A673 (cell line): ENCODE results near the gene FDX1. TPM values are rescaled to one million over a fixed set of nuclear protein-coding genes. Genes with fewer than 3 reads are reported as not detected.

ENCODE experiments used
- BruUV-seq: library from RNA; stranded (reverse); fragments of 400-500 nt; replicated peaks from 2 replicates; lab custom pipeline; 2021; lab: Mats Ljungman, UMichigan
- CTCF ChIA-PET: fragments of 300-600 bp; sonication (Branson Sonifier 250); formaldehyde crosslinking; loops from one replicate; lab custom pipeline; 2022; ENCODE audit warnings: antibody characterized with exemption; lab: Charles Lee
- POLR2A ChIA-PET: fragments of 300-600 bp; sonication (Branson Sonifier 250); formaldehyde crosslinking; loops from one replicate; lab custom pipeline; 2022; ENCODE audit warnings: antibody characterized with exemption; ENCODE audit not compliant: low non-redundant PET; lab: Charles Lee
- DNase-seq: peaks from one replicate; pipeline ENCODE4 v3.0.0-alpha.2; 2015; ENCODE audit warnings: low spot score
- H3K27ac ChIP-seq: fragments of 200-600 bp; sonication (generic); 2 replicates; pipeline ENCODE4 v1.5.1; 2016; ENCODE audit warnings: mixed run types, low read depth, mild to moderate bottlenecking, mixed read lengths, antibody characterized with exemption, low read length; ENCODE audit not compliant: poor library complexity, severe bottlenecking
- H3K27me3 ChIP-seq: fragments of 200-600 bp; sonication (generic); replicated peaks from 2 replicates; pipeline ENCODE4 v1.6.1; 2017; ENCODE audit warnings: mixed run types, low read depth, mild to moderate bottlenecking, mixed read lengths, antibody characterized with exemption, low read length; ENCODE audit not compliant: insufficient read depth, poor library complexity
- H3K36me3 ChIP-seq: fragments of 200-600 bp; sonication (generic); 2 replicates; pipeline ENCODE4 v1.6.1; 2016; ENCODE audit warnings: mixed run types, mild to moderate bottlenecking, mixed read lengths, antibody characterized with exemption, low read length; ENCODE audit not compliant: insufficient read depth, poor library complexity, severe bottlenecking
- H3K4me1 ChIP-seq: fragments of 200-600 bp; sonication (generic); 2 replicates; pipeline ENCODE4 v1.6.1; 2017; ENCODE audit warnings: mixed run types, mild to moderate bottlenecking, mixed read lengths, antibody characterized with exemption, low read length; ENCODE audit not compliant: insufficient read depth, poor library complexity, severe bottlenecking
- H3K4me3 ChIP-seq: fragments of 200-600 bp; sonication (generic); 2 replicates; pipeline ENCODE4 v1.5.1; 2016; ENCODE audit warnings: low read depth, mixed run types, mild to moderate bottlenecking, mixed read lengths, low read length; ENCODE audit not compliant: poor library complexity, severe bottlenecking
- H3K9me3 ChIP-seq: fragments of 200-600 bp; sonication (generic); 2 replicates; pipeline ENCODE4 v1.6.1; 2016; ENCODE audit warnings: mixed run types, low read depth, mild to moderate bottlenecking, mixed read lengths, antibody characterized with exemption, low read length; ENCODE audit not compliant: poor library complexity, severe bottlenecking
- CTCF ChIP-seq: fragments of 300-800, 200-600 bp; sonication (generic); conservative IDR thresholded peaks from 2 replicates; pipeline ENCODE4 v1.5.1; 2017; ENCODE audit warnings: low read depth, mild to moderate bottlenecking, antibody characterized with exemption, low read length, moderate library complexity, mixed read lengths
- EZH2 ChIP-seq: fragments of 200-600 bp; sonication (generic); IDR thresholded peaks from 2 replicates; pipeline ENCODE4 v1.6.1; 2017; ENCODE audit warnings: borderline replicate concordance, low read depth, mild to moderate bottlenecking, mixed read lengths, antibody characterized with exemption, low read length; ENCODE audit not compliant: poor library complexity, severe bottlenecking
- intact Hi-C: fragments of 100-400 bp; cut with micrococcal nuclease; formaldehyde crosslinking; loops from one replicate; pipeline ENCODE4 v1.10.0; 2022; ENCODE audit not compliant: unreplicated experiment
- total RNA-seq: library from RNA; stranded (reverse); gene quantifications from 2 replicates; pipeline ENCODE4 v1.2.3, GENCODE V29; 2021

The FDX1 gene
- total RNA-seq, 1 experiment from 2014 or later = 62.3 TPM

- intact Hi-C loops = no loop called here
- ChIA-PET CTCF (no interaction called here), POLR2A (no interaction called here)
- no peak overlapping the region for H3K4me3 ChIP-seq
- no peaks in the 10 kb centered on the region for H3K9me3 ChIP-seq
- no peaks in the 10 kb centered on the region for H3K36me3 ChIP-seq
- BruUV-seq = no TSS peak
- no peak overlapping the region for H3K27ac ChIP-seq
- peaks cover 20% of the 10 kb centered on the region for H3K4me1 ChIP-seq
- no peaks in the 10 kb centered on the region for H3K27me3 ChIP-seq
- no peak for DNase-seq
- no peak for TF ChIP-seq CTCF
- TF ChIP-seq EZH2 = no peak
These were observed 79.0 kb downstream of the FDX1 start for GRCh38 chr11:110508786-110509185.

- Histone ChIP-seq H3K4me3 (no peak overlapping the region), H3K4me1 (peaks cover 25% of the 10 kb centered on the region), H3K36me3 (no peaks in the 10 kb centered on the region), H3K27ac (no peak overlapping the region), H3K27me3 (no peaks in the 10 kb centered on the region), H3K9me3 (no peaks in the 10 kb centered on the region)
- BruUV-seq = no TSS peak
- intact Hi-C loops = no loop called here
- TF ChIP-seq CTCF (no peak), EZH2 (no peak)
- ChIA-PET CTCF (no interaction called here), POLR2A (no interaction called here)
- no peak for DNase-seq
These were observed 79.7 kb downstream of the FDX1 start for GRCh38 chr11:110509472-110509871.

- CTCF ChIA-PET = no interaction called here
- POLR2A ChIA-PET = no interaction called here
- no peak overlapping the region for H3K4me3 ChIP-seq
- DNase-seq = peak; percentile 71
- no peaks in the 10 kb centered on the region for H3K9me3 ChIP-seq
- H3K4me1 ChIP-seq = peaks cover 25% of the 10 kb centered on the region
- H3K27me3 ChIP-seq = no peaks in the 10 kb centered on the region
- H3K27ac ChIP-seq = no peak overlapping the region
- BruUV-seq = no TSS peak
- intact Hi-C loops = no loop called here
- TF ChIP-seq EZH2 (no peak), CTCF (no peak)
- H3K36me3 ChIP-seq = no peaks in the 10 kb centered on the region
These were observed 82.3 kb downstream of the FDX1 start for GRCh38 chr11:110512026-110512425.
